Hepatocyte (in vitro differentiated cells): Measurements from ENCODE around the gene SH2D7.

Experiments used
- EZH2 ChIP-seq: fragments of 200-600 bp; sonication (generic); IDR thresholded peaks from 2 replicates; pipeline ENCODE4 v1.6.1; 2016; ENCODE audit warnings: antibody characterized with exemption, mild to moderate bottlenecking, borderline replicate concordance
- TF ChIP-seq, protein P1 (sequence below): fragments of 200-600 bp; sonication (generic); IDR thresholded peaks from 2 replicates; pipeline ENCODE4 v1.5.1; 2016; ENCODE audit warnings: antibody characterized with exemption, mild to moderate bottlenecking; ENCODE audit not compliant: poor library complexity

DNA sequence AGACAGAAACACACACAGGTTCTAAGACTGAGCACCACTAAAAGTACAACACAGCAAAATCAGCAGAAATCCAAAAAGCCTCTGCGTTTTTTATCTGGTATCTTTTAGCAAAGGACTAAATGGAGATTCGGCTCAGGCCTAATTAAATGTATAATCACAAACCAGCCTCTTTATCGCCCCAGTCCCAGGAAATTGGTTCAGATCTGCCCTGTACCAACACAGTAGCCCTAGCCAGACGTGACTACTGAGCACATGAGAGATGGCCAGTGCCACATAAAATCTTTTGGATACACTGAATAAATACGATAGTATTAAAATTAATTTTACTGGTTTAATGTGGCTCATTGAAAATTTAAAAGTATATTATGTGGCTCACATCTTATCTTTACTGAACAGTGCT is 34.6 kb upstream of the SH2D7 start:
- TF ChIP-seq, protein P1, sequence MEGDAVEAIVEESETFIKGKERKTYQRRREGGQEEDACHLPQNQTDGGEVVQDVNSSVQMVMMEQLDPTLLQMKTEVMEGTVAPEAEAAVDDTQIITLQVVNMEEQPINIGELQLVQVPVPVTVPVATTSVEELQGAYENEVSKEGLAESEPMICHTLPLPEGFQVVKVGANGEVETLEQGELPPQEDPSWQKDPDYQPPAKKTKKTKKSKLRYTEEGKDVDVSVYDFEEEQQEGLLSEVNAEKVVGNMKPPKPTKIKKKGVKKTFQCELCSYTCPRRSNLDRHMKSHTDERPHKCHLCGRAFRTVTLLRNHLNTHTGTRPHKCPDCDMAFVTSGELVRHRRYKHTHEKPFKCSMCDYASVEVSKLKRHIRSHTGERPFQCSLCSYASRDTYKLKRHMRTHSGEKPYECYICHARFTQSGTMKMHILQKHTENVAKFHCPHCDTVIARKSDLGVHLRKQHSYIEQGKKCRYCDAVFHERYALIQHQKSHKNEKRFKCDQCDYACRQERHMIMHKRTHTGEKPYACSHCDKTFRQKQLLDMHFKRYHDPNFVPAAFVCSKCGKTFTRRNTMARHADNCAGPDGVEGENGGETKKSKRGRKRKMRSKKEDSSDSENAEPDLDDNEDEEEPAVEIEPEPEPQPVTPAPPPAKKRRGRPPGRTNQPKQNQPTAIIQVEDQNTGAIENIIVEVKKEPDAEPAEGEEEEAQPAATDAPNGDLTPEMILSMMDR, result no peak
- TF ChIP-seq EZH2, result no peak
